CD4-positive, alpha-beta T cell treated with Interleukin-21 for 1 hour (primary cell): ENCODE data around the gene GHRL.

Experiments
- DNase-seq: peaks from one replicate; pipeline ENCODE4 v3.0.0-alpha.2; 2020

GHRL gene, protein sequence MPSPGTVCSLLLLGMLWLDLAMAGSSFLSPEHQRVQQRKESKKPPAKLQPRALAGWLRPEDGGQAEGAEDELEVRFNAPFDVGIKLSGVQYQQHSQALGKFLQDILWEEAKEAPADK

GRCh38 chr3:10292505-10293419 is at the start of gene GHRL:
Gene GHRL, minus strand, starts transcription at chr3:10292947. Its CDS starts 2,767 bp downstream, at chr3:10290180.
- DNase-seq = peak; percentile 26

GRCh38 chr3:10341901-10342398 is 49.2 kb upstream of the GHRL start:
- no peak for DNase-seq

DNA sequence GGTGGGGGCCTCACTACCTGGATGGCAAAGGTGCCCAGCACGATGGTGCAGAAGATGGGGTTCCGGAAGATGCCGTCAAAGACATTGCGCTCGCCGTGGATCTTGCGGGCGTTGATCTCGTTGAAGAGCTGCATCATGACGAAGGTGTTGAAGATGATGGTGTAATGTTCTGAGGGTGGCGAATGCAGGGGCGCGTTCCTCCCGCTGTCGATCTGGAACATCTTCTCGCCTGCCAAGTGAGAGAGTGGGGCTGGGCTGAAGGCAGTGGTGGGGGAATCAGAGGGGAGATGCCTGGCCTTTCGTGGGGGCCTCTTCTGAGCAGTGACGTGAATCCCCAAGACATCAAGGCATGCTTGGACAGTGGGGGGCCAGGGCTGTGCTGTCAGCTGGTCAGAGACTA is 47.7 kb upstream of the GHRL start:
- DNase-seq = no peak

DNA sequence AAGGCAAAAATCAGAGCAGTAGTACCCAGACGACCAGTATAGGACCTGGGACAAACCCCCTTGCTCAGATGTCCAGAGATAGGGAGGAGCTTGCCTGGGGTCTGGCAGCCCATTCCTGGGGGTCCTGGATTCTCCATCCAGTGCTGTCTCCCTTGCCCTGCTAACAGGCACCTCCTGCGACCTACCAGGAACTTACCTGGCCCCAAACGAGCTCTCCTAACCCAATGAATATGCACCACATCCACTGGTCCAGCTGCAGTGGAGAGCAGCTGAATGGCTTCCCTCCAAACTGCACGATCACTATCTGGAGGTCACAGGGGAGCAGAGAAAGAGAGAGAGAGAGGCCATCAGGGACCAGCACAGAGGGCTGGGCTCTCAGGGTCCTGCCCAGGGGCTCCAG is 47.3 kb upstream of the GHRL start:
- no peak for DNase-seq

GRCh38 chr3:10339376-10339955 is 46.7 kb upstream of the GHRL start:
- no peak for DNase-seq

- DNase-seq = no peak
Measured at GRCh38 chr3:10338591-10339353, 46.0 kb upstream of the GHRL start.

DNA sequence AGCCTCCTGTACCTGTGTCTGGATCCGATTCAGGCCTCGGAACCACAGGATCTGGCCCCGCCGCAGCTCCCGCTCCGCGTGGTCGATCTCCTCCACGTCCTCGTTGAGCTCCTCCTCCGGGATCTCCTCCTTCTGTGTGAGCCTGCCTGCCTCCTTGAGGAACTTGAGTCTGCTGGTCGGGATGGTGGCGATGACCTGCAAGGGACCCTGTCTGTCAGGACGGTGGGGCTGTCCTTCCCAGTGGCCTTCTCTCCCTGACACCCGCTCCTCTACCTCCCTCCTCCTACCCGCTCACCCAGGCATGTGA is 45.4 kb upstream of the GHRL start:
- no peak for DNase-seq

GRCh38 chr3:10337323-10338163 is 44.8 kb upstream of the GHRL start:
- DNase-seq = no peak

- no peak for DNase-seq
Measured at GRCh38 chr3:10336761-10337160, 44.0 kb upstream of the GHRL start.

- no peak for DNase-seq
Measured at GRCh38 chr3:10335871-10336622, 43.3 kb upstream of the GHRL start.

GRCh38 chr3:10335190-10335738 is 42.5 kb upstream of the GHRL start:
- DNase-seq = no peak

DNA sequence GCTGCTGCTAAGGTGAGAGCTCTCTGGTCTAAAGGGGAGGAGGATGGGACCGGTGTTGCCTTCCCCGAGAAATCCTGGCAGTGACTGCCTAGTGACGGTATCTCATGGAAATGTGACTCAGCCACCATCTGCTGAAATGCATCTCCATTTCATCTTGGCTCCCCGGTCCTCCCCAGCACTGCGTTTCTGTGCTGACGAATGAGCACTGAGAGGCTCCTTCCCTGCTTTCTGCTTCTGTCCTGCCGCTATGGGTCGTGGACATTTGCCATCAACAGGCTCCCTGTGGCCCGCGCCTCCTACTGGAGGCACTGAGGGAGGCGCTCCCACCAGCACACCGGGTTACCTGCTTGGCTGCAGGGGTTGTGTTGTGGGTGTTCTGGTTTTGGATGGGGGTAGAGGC is 41.7 kb upstream of the GHRL start:
- no peak for DNase-seq

DNA sequence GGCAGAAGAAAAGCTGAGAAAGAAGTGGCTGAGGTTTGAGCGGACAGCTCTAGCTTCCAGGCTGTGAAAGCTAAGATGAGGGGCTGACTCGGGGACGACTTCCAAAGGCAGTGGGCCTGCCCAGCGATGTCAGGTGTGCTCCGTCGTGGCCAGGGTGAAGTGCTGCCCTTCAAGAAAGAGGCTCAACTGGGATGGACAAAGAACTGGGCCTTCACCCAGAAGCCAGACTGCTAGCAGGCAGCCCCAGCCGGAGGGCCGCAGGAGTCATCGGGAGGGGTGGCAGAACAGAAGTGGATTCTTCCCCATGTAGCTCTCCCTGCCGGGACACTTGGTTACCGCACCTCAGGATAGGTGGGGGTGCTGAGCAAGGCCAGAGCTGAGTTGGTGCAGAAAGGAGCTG is 41.3 kb upstream of the GHRL start:
- DNase-seq = no peak

- no peak for DNase-seq
Measured at GRCh38 chr3:10333349-10333650, 40.6 kb upstream of the GHRL start.

GRCh38 chr3:10332481-10333348 is 40.0 kb upstream of the GHRL start:
- DNase-seq = no peak

- DNase-seq = no peak
Measured at GRCh38 chr3:10331320-10331719, 38.6 kb upstream of the GHRL start.

- no peak for DNase-seq
Measured at GRCh38 chr3:10330319-10330718, 37.6 kb upstream of the GHRL start.

DNA sequence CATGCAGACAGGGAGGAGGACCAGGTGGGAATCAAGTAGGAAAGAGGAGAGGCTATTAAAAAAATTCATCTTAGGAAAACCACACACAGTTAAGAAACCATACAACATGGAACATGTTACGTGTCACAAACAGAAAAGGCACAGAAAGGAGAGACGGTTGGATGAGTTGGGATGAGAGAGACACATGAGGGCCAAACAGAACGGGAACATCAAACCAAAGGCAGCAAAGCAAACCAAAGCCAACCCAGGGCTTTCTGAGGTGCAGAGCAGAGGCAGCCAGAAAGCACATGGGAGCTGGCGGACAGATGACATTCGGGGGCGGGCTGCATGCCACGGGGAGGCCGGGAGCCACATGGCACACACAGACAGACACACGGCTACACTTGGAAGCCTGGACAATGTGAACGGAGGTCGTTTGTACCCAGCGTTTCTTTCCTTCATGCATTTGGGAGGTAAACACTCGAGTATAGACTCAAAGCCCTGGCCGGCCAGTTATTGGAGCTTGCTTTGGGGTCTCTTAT is 36.8 kb upstream of the GHRL start:
- DNase-seq = no peak

DNA sequence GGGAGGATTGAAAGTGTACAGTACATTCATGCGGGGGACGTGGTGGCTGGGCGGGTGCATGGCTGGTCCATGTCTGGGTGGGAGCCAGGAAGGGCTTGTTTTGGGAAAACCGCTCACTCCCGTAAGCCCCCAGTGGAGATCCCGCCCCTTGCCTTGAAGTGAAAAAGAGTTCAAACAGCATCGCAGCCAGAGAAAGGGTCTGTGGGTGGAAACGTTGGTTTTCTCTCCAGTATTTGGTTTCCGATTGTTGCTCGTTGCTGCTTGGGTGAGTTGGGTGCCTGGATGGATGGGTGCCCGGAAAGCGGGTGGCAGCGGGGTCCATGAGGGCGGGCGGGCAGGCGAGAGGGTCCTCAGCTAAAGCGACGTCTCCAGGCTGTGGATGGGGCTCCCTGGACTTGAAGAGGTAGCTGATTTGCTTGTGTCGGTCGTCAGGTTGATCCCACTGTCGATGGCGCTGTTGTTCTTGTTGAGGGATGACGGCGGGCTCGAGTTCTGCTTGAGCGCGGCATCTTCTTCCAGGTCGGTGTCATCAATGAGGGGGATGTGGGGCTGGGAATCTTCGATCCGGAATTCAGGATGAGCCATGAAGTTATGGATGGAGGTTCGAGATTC is 35.8 kb upstream of the GHRL start:
- DNase-seq = no peak

DNA sequence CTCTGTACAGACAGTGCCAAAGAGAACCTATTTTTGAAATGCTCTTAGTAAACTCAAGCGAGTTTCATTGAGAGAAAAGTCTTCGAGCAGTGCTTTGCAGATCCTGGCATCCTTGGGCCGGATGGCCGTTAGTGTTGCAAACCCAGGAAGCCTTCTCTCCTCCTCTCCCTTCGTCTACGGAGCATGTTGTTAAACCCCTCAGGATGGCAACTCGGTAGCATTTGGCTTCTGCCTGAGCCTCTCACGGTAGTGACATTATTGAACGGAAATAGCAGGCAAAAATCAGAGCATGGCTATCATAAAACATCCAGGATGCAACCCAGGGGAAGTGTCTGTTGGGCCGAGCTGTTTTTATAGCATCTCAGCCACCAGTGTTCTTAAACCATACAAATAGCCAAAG is 34.8 kb upstream of the GHRL start:
- DNase-seq = no peak
